ENCODE measurements around the gene SLC50A1. TPM values are rescaled to one million over a fixed set of nuclear protein-coding genes. Genes with fewer than 3 reads are reported as not detected.

The SLC50A1 gene, protein sequence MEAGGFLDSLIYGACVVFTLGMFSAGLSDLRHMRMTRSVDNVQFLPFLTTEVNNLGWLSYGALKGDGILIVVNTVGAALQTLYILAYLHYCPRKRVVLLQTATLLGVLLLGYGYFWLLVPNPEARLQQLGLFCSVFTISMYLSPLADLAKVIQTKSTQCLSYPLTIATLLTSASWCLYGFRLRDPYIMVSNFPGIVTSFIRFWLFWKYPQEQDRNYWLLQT
- total RNA-seq (ENCODE audit: low replicate concordance), result 27.8 and 43.0 TPM in 2 replicates
- long read RNA-seq, transcript SLC50A1-202 (5 exons, 1,218 nt), result minor isoform, 13 of 73 reads
- long read RNA-seq, transcript SLC50A1-203 (6 exons, 1,300 nt), result major isoform, 37 of 73 reads
- long read RNA-seq, transcript SLC50A1-206 (6 exons, 1,346 nt), result minor isoform, 7 of 73 reads
- long read RNA-seq, partial matches to known transcripts, result 1 of 73 reads
- long read RNA-seq, other reads (novel, unspliced or antisense), result 11 of 73 reads

DNA sequence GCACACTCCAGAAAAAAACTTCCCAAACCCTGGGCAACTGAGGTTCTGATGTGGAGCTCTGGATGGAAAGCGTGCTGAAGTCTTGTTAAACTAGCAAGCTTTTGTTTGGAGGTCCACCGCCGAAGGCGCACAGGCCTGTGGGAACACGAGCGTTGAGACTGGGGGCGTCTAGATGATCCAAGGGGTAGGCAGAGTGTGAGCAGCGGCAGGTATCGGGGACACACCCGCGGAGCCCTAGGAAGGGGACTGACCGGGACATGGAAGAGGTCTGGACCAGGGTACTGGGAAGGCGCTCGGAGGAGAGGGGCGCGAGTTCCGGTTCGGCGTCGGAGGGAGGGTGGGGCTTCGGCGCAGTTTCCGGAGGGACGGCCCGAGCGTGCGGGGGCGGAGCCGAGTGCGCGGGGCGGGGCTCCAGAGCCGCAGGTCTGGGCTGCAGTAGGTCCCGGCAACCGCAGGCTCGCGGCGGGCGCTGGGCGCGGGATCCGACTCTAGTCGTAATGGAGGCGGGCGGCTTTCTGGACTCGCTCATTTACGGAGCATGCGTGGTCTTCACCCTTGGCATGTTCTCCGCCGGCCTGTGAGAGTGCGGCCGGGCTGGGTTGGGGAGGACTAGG is at the start of gene SLC50A1:
Gene SLC50A1, plus strand, starts transcription at position 438 of the 614 bp plus-strand sequence. Its CDS starts 60 bp downstream, at position 498.
- Mint-ChIP-seq H3K27me3 (peaks cover 1% of the 10 kb centered on the region), H3K4me1 (ENCODE audit: unreplicated experiment) (peaks cover 33% of the 10 kb centered on the region)

DNA sequence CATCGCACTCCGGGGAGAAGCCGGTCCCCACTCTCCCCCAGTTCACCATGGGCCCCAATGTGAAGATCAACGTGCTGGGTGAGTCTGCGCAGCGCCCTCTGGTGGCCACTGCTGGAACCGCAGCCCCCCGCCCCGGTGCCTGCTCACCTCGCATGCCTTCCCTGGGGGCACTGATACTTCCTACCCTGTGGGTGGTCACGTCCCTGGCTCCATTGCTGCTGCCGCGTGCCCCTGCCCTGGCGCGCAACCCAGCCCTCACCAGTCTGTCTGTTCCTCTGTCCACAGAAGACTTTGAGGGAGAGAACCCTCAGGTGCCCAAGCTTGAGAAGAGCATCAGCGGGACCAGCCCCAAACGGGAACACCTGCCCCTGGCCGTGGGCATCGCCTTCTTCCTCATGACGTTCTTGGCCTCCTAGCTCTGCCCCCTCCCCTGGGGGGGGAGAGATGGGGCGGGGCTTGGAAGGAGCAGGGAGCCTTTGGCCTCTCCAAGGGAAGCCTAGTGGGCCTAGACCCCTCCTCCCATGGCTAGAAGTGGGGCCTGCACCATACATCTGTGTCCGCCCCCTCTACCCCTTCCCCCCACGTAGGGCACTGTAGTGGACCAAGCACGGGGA is 49.4 kb upstream of the SLC50A1 start:
- no peaks in the 10 kb centered on the region for H3K9me3 Mint-ChIP-seq
- peak; percentile 98 for TF ChIP-seq CTCF (conservative IDR thresholded peaks at IDR 0.05)
- peak; percentile 86 for DNase-seq (ENCODE audit: extremely low spot score, unreplicated experiment)
- H3K4me3 Mint-ChIP-seq, result peak overlapping the region; percentile 69
- H3K4me1 Mint-ChIP-seq (ENCODE audit: unreplicated experiment), result peaks cover 26% of the 10 kb centered on the region
- no peak overlapping the region for H3K27ac Mint-ChIP-seq
- H3K27me3 Mint-ChIP-seq, result peaks cover 31% of the 10 kb centered on the region
- no peaks in the 10 kb centered on the region for H3K36me3 Mint-ChIP-seq

More for the DNA sequence above, at the start of gene SLC50A1:
- peak; percentile 68 for TF ChIP-seq CTCF (conservative IDR thresholded peaks at IDR 0.05)
- Mint-ChIP-seq H3K4me3 (peak within 1 kb of the TSS; percentile 100), H3K36me3 (peaks cover 23% of the 10 kb centered on the region), H3K9me3 (no peaks in the 10 kb centered on the region), H3K27ac (peak within 1 kb of the TSS; percentile 100)
- peak; percentile 99 for DNase-seq (ENCODE audit: extremely low spot score, unreplicated experiment)

DNA sequence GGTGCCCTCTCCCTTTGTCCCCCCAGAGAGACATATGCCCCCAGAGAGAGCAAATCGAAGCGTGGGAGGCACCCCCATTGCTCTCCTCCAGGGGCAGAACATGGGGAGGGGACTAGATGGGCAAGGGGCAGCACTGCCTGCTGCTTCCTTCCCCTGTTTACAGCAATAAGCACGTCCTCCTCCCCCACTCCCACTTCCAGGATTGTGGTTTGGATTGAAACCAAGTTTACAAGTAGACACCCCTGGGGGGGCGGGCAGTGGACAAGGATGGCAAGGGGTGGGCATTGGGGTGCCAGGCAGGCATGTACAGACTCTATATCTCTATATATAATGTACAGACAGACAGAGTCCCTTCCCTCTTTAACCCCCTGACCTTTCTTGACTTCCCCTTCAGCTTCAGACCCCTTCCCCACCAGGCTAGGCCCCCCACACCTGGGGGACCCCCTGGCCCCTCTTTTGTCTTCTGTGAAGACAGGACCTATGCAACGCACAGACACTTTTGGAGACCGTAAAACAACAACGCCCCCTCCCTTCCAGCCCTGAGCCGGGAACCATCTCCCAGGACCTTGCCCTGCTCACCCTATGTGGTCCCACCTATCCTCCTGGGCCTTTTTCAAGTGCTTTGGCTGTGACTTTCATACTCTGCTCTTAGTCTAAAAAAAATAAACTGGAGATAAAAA is 48.7 kb upstream of the SLC50A1 start:
- Mint-ChIP-seq H3K27me3 (peaks cover 25% of the 10 kb centered on the region), H3K9me3 (no peaks in the 10 kb centered on the region), H3K27ac (peak overlapping the region; percentile 34), H3K4me1 (ENCODE audit: unreplicated experiment) (peaks cover 24% of the 10 kb centered on the region), H3K4me3 (peak overlapping the region; percentile 66), H3K36me3 (no peaks in the 10 kb centered on the region)
- no peak for DNase-seq (ENCODE audit: extremely low spot score, unreplicated experiment)
- TF ChIP-seq CTCF (conservative IDR thresholded peaks at IDR 0.05), result no peak

- Mint-ChIP-seq H3K4me1 (ENCODE audit: unreplicated experiment) (peaks cover 36% of the 10 kb centered on the region), H3K9me3 (no peaks in the 10 kb centered on the region), H3K27ac (no peak overlapping the region), H3K36me3 (no peaks in the 10 kb centered on the region), H3K27me3 (peaks cover 4% of the 10 kb centered on the region), H3K4me3 (no peak overlapping the region)
- peak; percentile 98 for TF ChIP-seq CTCF (conservative IDR thresholded peaks at IDR 0.05)
- peak; percentile 91 for DNase-seq (ENCODE audit: extremely low spot score, unreplicated experiment)
Observed at GRCh38 chr1:155091071-155092051, 44.3 kb upstream of the SLC50A1 start.

All from type B pancreatic cell (in vitro differentiated cells).